ENCODE data around the gene MYLK3.

MYLK3 gene

DNA sequence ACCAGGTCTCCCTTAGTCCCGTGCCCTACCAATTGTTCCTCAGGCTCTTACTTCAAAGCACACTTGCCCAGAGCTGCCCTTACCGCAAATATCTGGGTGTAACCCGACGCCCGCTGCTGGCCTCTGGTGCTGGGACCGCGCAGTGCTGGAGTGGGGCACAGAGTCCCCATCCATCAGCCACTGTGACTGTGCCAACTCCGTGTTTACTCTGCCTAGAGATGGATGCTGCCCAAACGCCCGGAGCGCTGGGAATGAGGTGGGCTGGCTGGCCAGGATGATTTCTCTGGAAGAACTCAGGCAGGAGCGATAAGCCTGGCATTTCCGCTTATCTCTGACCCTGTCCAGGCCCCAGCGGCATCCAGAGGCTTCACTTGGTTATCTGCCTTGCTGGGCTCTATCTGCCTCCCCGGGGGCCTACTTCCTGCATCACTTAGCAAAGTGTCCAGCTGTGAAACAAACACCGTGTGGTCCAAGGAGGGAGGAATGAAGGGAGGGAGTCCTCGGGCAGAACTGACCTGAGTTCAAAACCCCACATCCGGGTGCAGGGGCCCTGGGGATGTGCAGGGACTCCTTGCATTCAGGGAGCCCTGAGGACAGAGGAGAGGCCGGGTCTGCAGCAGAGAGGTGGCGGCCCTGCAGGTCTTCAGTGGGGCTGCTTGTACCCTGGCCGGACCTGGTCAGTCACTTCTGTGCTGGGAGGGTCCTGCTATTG, 9.4 kb upstream of the MYLK3 start:
- no peak for DNase-seq (ENCODE audit: low spot score)
- TF ChIP-seq CTCF (IDR thresholded peaks at IDR 0.05; ENCODE audit: extremely low read depth, missing control alignments), result no peak

GRCh38 chr16:46756772-46757171, 8.6 kb upstream of the MYLK3 start:
- TF ChIP-seq CTCF (IDR thresholded peaks at IDR 0.05; ENCODE audit: extremely low read depth, missing control alignments), result no peak
- no peak for DNase-seq (ENCODE audit: low spot score)

DNA sequence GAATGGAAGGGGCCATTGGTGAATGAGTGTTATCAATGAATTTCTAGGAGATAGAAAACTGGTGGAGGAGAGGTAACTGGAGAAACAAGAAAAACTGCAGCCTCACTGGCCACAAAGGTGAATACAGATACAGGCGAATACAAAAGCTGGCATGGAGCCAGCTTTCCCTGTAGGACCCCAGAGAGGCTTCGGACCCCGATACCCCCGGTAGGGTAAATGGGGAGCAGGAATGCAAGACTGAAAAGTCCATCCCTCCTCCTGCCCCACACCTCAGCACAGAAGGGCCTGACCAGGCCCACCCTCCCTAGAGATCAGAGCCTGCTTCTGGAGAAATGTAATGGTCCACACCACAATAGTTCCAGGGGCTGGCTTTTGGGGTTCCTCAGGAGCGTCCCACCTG, 4.9 kb upstream of the MYLK3 start:
- no peak for DNase-seq (ENCODE audit: low spot score)
- no peak for TF ChIP-seq CTCF (IDR thresholded peaks at IDR 0.05; ENCODE audit: extremely low read depth, missing control alignments)

DNA sequence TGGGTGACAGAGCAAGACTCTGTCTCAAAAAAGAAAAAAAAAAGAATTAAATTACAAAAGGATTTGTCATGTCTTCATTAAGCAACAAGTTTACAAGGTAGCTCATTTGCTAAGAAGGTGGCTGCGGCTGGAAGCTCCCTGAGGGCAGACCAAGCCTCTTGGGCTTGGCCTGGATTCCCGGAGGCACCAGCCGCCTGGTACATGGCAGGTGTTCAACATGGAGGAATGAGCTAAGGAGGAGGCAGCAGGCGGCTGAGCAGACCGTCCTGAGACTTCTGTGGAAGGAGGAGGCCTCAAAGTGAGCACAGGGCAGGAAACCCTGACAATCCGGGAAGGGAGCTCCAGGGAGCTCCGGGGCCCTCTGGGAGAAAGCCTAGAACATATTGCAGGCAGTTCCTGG, 3.2 kb upstream of the MYLK3 start:
- TF ChIP-seq CTCF (IDR thresholded peaks at IDR 0.05; ENCODE audit: extremely low read depth, missing control alignments), result no peak

GRCh38 chr16:46748775-46749705, 896 bp upstream of the MYLK3 start:
- no peak for TF ChIP-seq CTCF (IDR thresholded peaks at IDR 0.05; ENCODE audit: extremely low read depth, missing control alignments)
- DNase-seq (ENCODE audit: low spot score), result peak; percentile 57

More for the DNA sequence above, 3.2 kb upstream of the MYLK3 start:
- no peak for DNase-seq (ENCODE audit: low spot score)

DNA sequence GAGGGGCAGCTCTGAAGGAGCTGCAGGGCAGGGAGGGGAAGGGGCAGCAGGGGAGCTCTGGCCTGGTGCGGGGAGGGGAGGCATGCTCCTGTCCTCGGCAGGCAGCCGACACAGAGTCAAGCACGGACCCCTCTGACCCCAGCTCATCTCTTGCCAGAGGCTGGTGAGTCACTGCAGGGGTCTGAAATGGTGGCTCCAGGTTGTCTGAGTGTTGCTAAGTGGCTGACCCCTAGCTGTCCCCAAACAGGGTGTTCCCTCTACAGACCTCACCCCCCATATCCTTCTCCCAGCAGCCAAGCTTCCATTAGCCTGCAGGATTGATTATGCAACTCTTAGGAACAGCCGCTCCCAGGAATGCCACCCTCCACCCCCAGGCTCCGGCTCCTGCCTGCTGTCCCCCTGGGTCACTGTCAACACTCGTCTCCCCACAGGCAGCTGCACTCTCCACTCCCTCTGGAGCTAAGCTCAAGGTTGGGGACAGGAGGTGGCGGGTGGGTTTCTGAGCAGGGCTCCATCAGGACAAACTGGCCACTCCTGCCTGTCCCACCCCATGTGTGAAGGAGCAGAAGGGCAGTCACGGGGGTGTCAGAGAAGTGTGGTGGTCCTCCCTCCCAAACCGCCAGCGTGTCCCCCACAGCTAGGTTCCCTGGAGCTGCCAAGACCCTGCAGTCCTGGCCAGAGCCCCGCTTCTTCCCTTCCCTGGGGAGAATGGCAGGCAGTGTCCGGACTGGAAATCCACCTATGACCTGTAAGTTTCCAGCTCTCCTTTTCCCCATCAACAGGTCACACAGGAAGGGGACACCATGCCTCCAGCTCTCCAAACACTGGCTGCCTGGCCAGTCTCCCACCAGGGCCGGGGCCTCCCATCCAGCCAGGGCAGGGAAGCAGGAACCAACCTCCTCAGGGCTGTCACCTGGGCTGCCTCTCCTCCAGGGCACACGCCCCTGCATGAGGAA, 1.0 kb downstream of the MYLK3 start:
- no peak for TF ChIP-seq CTCF (IDR thresholded peaks at IDR 0.05; ENCODE audit: extremely low read depth, missing control alignments)
- DNase-seq (ENCODE audit: low spot score), result no peak

Measured in GM20000 (cell line).